DOHH2 (cell line): ENCODE results near the gene SPRR2D.

Experiments
- EZH2phosphoT487 ChIP-seq: fragments of 200-600 bp; sonication (generic); IDR thresholded peaks from 2 replicates; pipeline ENCODE4 v1.6.1; 2017; ENCODE audit warnings: borderline replicate concordance, mild to moderate bottlenecking, antibody characterized with exemption, low read length, moderate library complexity, mixed read lengths
- TF ChIP-seq, protein P1 (sequence below): fragments of 200-600 bp; sonication (generic); IDR thresholded peaks from one replicate; pipeline ENCODE4 v1.5.1; 2014; ENCODE audit warnings: antibody characterized with exemption, mild to moderate bottlenecking, low read depth, low read length; ENCODE audit not compliant: poor library complexity, severe bottlenecking

DNA sequence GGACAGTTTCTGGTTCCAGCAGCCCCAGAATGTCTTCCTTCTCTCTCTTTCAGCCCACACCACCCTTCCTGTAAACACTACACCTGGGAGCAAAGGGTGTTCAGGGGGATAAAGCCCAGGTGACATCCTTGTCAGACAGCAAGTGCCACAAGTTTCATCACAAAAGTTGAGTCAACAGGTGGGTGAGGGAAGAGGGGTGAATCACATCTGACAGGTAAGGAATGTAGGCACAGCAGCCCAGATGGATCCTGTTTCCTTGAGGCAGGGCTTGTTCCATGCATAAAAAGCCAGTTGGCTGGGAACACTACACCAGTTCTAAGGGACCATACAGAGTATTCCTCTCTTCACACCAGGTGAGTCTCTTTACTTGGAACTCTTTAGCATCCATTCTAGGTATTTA, 10.0 kb downstream of the SPRR2D start, which contains the start of gene SPRR1B:
- TF ChIP-seq, protein P1, sequence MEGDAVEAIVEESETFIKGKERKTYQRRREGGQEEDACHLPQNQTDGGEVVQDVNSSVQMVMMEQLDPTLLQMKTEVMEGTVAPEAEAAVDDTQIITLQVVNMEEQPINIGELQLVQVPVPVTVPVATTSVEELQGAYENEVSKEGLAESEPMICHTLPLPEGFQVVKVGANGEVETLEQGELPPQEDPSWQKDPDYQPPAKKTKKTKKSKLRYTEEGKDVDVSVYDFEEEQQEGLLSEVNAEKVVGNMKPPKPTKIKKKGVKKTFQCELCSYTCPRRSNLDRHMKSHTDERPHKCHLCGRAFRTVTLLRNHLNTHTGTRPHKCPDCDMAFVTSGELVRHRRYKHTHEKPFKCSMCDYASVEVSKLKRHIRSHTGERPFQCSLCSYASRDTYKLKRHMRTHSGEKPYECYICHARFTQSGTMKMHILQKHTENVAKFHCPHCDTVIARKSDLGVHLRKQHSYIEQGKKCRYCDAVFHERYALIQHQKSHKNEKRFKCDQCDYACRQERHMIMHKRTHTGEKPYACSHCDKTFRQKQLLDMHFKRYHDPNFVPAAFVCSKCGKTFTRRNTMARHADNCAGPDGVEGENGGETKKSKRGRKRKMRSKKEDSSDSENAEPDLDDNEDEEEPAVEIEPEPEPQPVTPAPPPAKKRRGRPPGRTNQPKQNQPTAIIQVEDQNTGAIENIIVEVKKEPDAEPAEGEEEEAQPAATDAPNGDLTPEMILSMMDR = no peak
- no peak for TF ChIP-seq EZH2phosphoT487
